Activated T-helper 17 cell treated with anti-CD3 and anti-CD28 coated beads, Interleukin-2, amount 50 U/mL, for 72 hours (primary cell): ENCODE results near the gene TMEM179B. TPM values are rescaled to one million over a fixed set of nuclear protein-coding genes. Genes with fewer than 3 reads are reported as not detected.

Source experiments
- ATAC-seq: fragments of 150-1000 bp; cut with Tn5 transposase; replicated peaks from 2 replicates; pipeline ENCODE4 v1.10.0; 2021; ENCODE audit warnings: mild to moderate bottlenecking, moderate library complexity
- H3K27ac Mint-ChIP-seq: one replicate; pipeline ENCODE4 v1.8.0; 2022; ENCODE audit warnings: mixed read lengths
- H3K27me3 Mint-ChIP-seq: one replicate; pipeline ENCODE4 v1.8.0; 2022; ENCODE audit warnings: mixed read lengths
- H3K36me3 Mint-ChIP-seq: one replicate; pipeline ENCODE4 v1.8.0; 2022; ENCODE audit warnings: low read depth, mild to moderate bottlenecking, mixed read lengths
- H3K4me1 Mint-ChIP-seq: one replicate; pipeline ENCODE4 v1.8.0; 2022; ENCODE audit warnings: mixed read lengths
- H3K4me3 Mint-ChIP-seq: one replicate; pipeline ENCODE4 v1.8.0; 2022; ENCODE audit warnings: mild to moderate bottlenecking, mixed read lengths
- H3K9me3 Mint-ChIP-seq: one replicate; pipeline ENCODE4 v1.8.0; 2022; ENCODE audit warnings: mixed read lengths
- total RNA-seq, 2 donors: library from RNA; stranded (reverse); gene quantifications; one replicate each; pipeline ENCODE4 v1.2.3, GENCODE V29; 2022

TMEM179B gene
- total RNA-seq, 2 donors from 2014 or later, result 18.6 to 20.9 TPM

- Mint-ChIP-seq H3K9me3 (no peaks in the 10 kb centered on the region), H3K4me3 (peak within 1 kb of the TSS; percentile 99)
- peak; percentile 1 for ATAC-seq
Observed at GRCh38 chr11:62832336-62833234, 45.4 kb downstream of the TMEM179B start, which contains the start of gene TEX54. TEX54 (minus strand) TSS chr11:62832841.

DNA sequence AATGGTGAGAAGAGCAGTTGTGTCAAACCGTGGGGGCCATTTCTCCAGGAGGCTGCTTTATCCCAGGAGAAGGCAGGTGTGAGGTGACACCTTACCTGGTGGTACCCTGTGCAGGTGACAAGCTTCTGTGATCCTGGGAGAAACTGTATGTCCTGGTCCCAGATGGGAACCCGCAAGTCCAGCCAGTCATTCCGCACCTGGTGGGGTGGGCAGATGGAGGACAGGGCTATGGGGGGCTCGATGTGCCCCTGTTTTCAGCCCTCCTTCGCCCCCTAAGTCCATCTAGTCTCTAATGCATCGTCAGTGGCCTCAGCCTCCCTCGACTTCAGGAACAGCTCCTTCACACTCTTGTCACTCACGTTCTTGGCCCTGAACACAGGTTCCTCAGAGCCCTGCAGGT is 48.1 kb downstream of the TMEM179B start:
- H3K27me3 Mint-ChIP-seq, result no peaks in the 10 kb centered on the region
- no peaks in the 10 kb centered on the region for H3K9me3 Mint-ChIP-seq
- H3K27ac Mint-ChIP-seq, result peak overlapping the region; percentile 82
- peaks cover 26% of the 10 kb centered on the region for H3K4me1 Mint-ChIP-seq
- H3K4me3 Mint-ChIP-seq, result no peak overlapping the region
- H3K36me3 Mint-ChIP-seq, result peaks cover 75% of the 10 kb centered on the region
- ATAC-seq, result no peak

More at GRCh38 chr11:62832336-62833234, 45.4 kb downstream of the TMEM179B start, which contains the start of gene TEX54:
- H3K27ac Mint-ChIP-seq, result peak within 1 kb of the TSS; percentile 97
- H3K4me1 Mint-ChIP-seq, result peaks cover 19% of the 10 kb centered on the region
- peaks cover 86% of the 10 kb centered on the region for H3K36me3 Mint-ChIP-seq
- H3K27me3 Mint-ChIP-seq, result no peaks in the 10 kb centered on the region

- Mint-ChIP-seq H3K36me3 (peaks cover 37% of the 10 kb centered on the region), H3K4me1 (peaks cover 24% of the 10 kb centered on the region), H3K9me3 (no peaks in the 10 kb centered on the region), H3K4me3 (no peak within 1 kb of the TSS), H3K27me3 (no peaks in the 10 kb centered on the region), H3K27ac (no peak within 1 kb of the TSS)
- ATAC-seq, result peak; percentile 56
Observed at GRCh38 chr11:62839050-62839945, 52.1 kb downstream of the TMEM179B start, which contains the start of gene WDR74. WDR74 (minus strand) TSS chr11:62839590; CDS start chr11:62839570, 20 bp downstream.

Other genes with a start within 250 kb of the TMEM179B start
- gene AHNAK, start 240.6 kb upstream of the TMEM179B start, total RNA-seq, result 100 to 1,000 TPM; 155 to 336 TPM
- gene EEF1G, start 213.5 kb upstream of the TMEM179B start, total RNA-seq, result 1,000 to 10,000 TPM; 1,690 to 1,865 TPM
- gene TUT1, start 195.9 kb upstream of the TMEM179B start, total RNA-seq, result 10 to 100 TPM; 23.8 to 25.7 TPM
- gene MTA2, start 185.5 kb upstream of the TMEM179B start, total RNA-seq, result 100 to 1,000 TPM; 142 to 198 TPM
- gene EML3, start 174.6 kb upstream of the TMEM179B start, total RNA-seq, result 100 to 1,000 TPM; 122 to 130 TPM
- 1 to 10 TPM; 2.0 to 3.0 TPM for gene ROM1, start 174.1 kb upstream of the TMEM179B start, total RNA-seq
- 10 to 100 TPM; 60.5 to 71.9 TPM for gene B3GAT3, start 165.4 kb upstream of the TMEM179B start, total RNA-seq
- gene GANAB, start 140.8 kb upstream of the TMEM179B start, total RNA-seq, result 100 to 1,000 TPM; 226 to 266 TPM
- 10 to 100 TPM; 26.5 to 27.8 TPM for gene INTS5, start 134.1 kb upstream of the TMEM179B start, total RNA-seq
- gene C11orf98, start 122.2 kb upstream of the TMEM179B start, total RNA-seq, result 10 to 100 TPM; 65.0 to 89.6 TPM
- 10 to 100 TPM; 23.6 TPM for gene CSKMT, start 122.1 kb upstream of the TMEM179B start, total RNA-seq
- gene UQCC3, start 115.7 kb upstream of the TMEM179B start, total RNA-seq, result 1 to 10 TPM; 2.5 to 2.7 TPM
- gene LBHD1, start 115.1 kb upstream of the TMEM179B start, total RNA-seq, result 10 to 100 TPM; 27.0 to 28.5 TPM
- 10 to 100 TPM; 70.7 to 93.4 TPM for gene UBXN1, start 108.3 kb upstream of the TMEM179B start, total RNA-seq
- under 1 TPM; 0.45 to 0.56 TPM for gene LRRN4CL, start 97.9 kb upstream of the TMEM179B start, total RNA-seq
- 10 to 100 TPM; 31.1 to 39.2 TPM for gene BSCL2, start 80.0 kb upstream of the TMEM179B start, total RNA-seq
- not detected for gene GNG3, start 79.7 kb upstream of the TMEM179B start, total RNA-seq
- 10 to 100 TPM; 54.0 to 60.1 TPM for gene HNRNPUL2, start 59.9 kb upstream of the TMEM179B start, total RNA-seq
- 10 to 100 TPM; 49.9 to 56.2 TPM for gene TTC9C, start 58.9 kb upstream of the TMEM179B start, total RNA-seq
- 10 to 100 TPM; 12.8 to 13.9 TPM for gene ZBTB3, start 33.2 kb upstream of the TMEM179B start, total RNA-seq
- gene POLR2G, start 25.8 kb upstream of the TMEM179B start, total RNA-seq, result 100 to 1,000 TPM in 1 of 2 donors, 10 to 100 TPM in 1; 92.0 to 114 TPM
- 10 to 100 TPM; 14.1 to 27.5 TPM for gene TAF6L, start 16.0 kb upstream of the TMEM179B start, total RNA-seq
- 10 to 100 TPM in 1 of 2 donors, 1 to 10 TPM in 1; 6.2 to 16.2 TPM for gene TMEM223, start 4.6 kb downstream of the TMEM179B start, total RNA-seq
- gene NXF1, start 18.0 kb downstream of the TMEM179B start, total RNA-seq, result 100 to 1,000 TPM in 1 of 2 donors, 10 to 100 TPM in 1; 85.8 to 115 TPM
- gene STX5, start 44.6 kb downstream of the TMEM179B start, total RNA-seq, result 10 to 100 TPM; 23.4 to 32.0 TPM
- under 1 TPM; 0.82 TPM for gene TEX54, start 45.4 kb downstream of the TMEM179B start, total RNA-seq
- gene WDR74, start 52.2 kb downstream of the TMEM179B start, total RNA-seq, result 100 to 1,000 TPM in 1 of 2 donors, 10 to 100 TPM in 1; 70.3 to 104 TPM
- 100 to 1,000 TPM; 176 to 287 TPM for gene SLC3A2, start 93.5 kb downstream of the TMEM179B start, total RNA-seq
- not detected for gene CHRM1, start 134.0 kb downstream of the TMEM179B start, total RNA-seq
- gene SLC22A6, start 197.6 kb downstream of the TMEM179B start, total RNA-seq, result not detected
- not detected for gene SLC22A8, start 228.4 kb downstream of the TMEM179B start, total RNA-seq